Endothelial cell of umbilical vein (primary cell): ENCODE measurements around the gene GAB1. TPM values are rescaled to one million over a fixed set of nuclear protein-coding genes. Genes with fewer than 3 reads are reported as not detected.

ENCODE experiments used
- BruUV-seq: library from RNA; stranded (reverse); fragments of 400-500 nt; replicated peaks from 2 replicates; lab custom pipeline; 2021; lab: Mats Ljungman, UMichigan
- CTCF ChIA-PET: fragments of 300-600, 350-600 bp; sonication (Branson Sonifier 250); formaldehyde crosslinking; loops from one replicate; lab custom pipeline; 2021; ENCODE audit warnings: antibody characterized with exemption, inconsistent platforms; lab: Charles Lee
- POLR2A ChIA-PET: fragments of 300-600, 350-600 bp; sonication (Branson Sonifier 250); formaldehyde crosslinking; loops from one replicate; lab custom pipeline; 2021; ENCODE audit warnings: antibody characterized with exemption, inconsistent platforms; lab: Charles Lee
- DNase-seq: peaks from one replicate; pipeline ENCODE4 v3.0.0-alpha.2; 2011; ENCODE audit warnings: low read depth, low spot score
- FAIRE-seq: peaks from 2 replicates; lab custom pipeline; 2011; peaks lifted over from hg19 to GRCh38; lab: Jason Lieb, UNC
- H2AFZ ChIP-seq: 2 replicates; pipeline ENCODE4 v1.6.0; 2012; ENCODE audit warnings: low read depth, low read length, control low read depth, inconsistent platforms
- H3K27ac ChIP-seq: 2 replicates; pipeline ENCODE4 v1.5.1; 2011; ENCODE audit warnings: low read depth, mild to moderate bottlenecking, control low read depth, low read length, moderate library complexity; ENCODE audit not compliant: insufficient read depth
- H3K27me3 ChIP-seq, 2 experiments: 2 replicates each; pipeline versions ENCODE4 v1.6.0 to v1.6.1; 2011; ENCODE audit warnings: low read length in 2 of 2, mixed read lengths in 1 of 2; ENCODE audit not compliant: control insufficient read depth in 2 of 2, insufficient read depth in 2 of 2
- H3K36me3 ChIP-seq, 2 experiments: 2 replicates in 1 of 2; 3 replicates in 1 of 2; pipeline ENCODE4 v1.5.1; 2011; ENCODE audit warnings: low read length in 2 of 2, mild to moderate bottlenecking in 1 of 2, moderate library complexity in 1 of 2; ENCODE audit not compliant: control insufficient read depth in 2 of 2, insufficient read depth in 2 of 2; ENCODE audit errors: extremely low read depth in 1 of 2
- H3K4me1 ChIP-seq: 3 replicates; pipeline ENCODE4 v1.5.1; 2011; ENCODE audit warnings: mild to moderate bottlenecking, low read length; ENCODE audit not compliant: control insufficient read depth, insufficient read depth; ENCODE audit errors: extremely low read depth
- H3K4me2 ChIP-seq: 2 replicates; pipeline ENCODE4 v1.6.1; 2011; ENCODE audit warnings: low read length, control low read depth, mixed read lengths; ENCODE audit not compliant: insufficient read depth
- H3K4me3 ChIP-seq, 3 experiments: fragments of 200-600 bp in 1 of 3; sonication (generic), shearing (Covaris generic) in 1 of 3; replicated peaks in 1 of 3; 2 replicates each; pipeline ENCODE4 v1.5.1; 2011 to 2016; ENCODE audit warnings: control low read depth in 3 of 3, low read length in 3 of 3, mild to moderate bottlenecking in 2 of 3, inconsistent platforms in 1 of 3, low read depth in 1 of 3, moderate library complexity in 1 of 3; ENCODE audit not compliant: insufficient read depth in 1 of 3
- H3K79me2 ChIP-seq: 2 replicates; pipeline ENCODE4 v1.6.0; 2012; ENCODE audit warnings: low read length, inconsistent platforms; ENCODE audit not compliant: control insufficient read depth, insufficient read depth
- H3K9ac ChIP-seq: replicated peaks from 2 replicates; pipeline ENCODE3; 2011; ENCODE audit warnings: low read length, control low read depth; ENCODE audit not compliant: insufficient read depth; ENCODE audit errors: extremely low read depth
- H3K9me1 ChIP-seq: replicated peaks from 3 replicates; pipeline ENCODE4 v1.6.0; 2011; ENCODE audit warnings: mild to moderate bottlenecking, low read length; ENCODE audit not compliant: control insufficient read depth, insufficient read depth; ENCODE audit errors: extremely low read depth
- H3K9me3 ChIP-seq: replicated peaks from 2 replicates; pipeline ENCODE4 v1.5.1; 2012; ENCODE audit warnings: low read length, inconsistent platforms; ENCODE audit not compliant: control insufficient read depth, insufficient read depth
- H4K20me1 ChIP-seq: replicated peaks from 2 replicates; pipeline ENCODE3; 2011; ENCODE audit warnings: mild to moderate bottlenecking, low read length; ENCODE audit not compliant: control insufficient read depth, insufficient read depth; ENCODE audit errors: extremely low read depth
- EZH2 ChIP-seq: IDR thresholded peaks from 2 replicates; pipeline ENCODE4 v1.6.1; 2012; ENCODE audit warnings: borderline replicate concordance, low read depth, mild to moderate bottlenecking, moderate library complexity, low read length, inconsistent platforms; ENCODE audit not compliant: severe bottlenecking
- FOS ChIP-seq: IDR thresholded peaks from 2 replicates; pipeline ENCODE4 v1.6.1; 2011; ENCODE audit warnings: mild to moderate bottlenecking, low read length, moderate library complexity, borderline replicate concordance; ENCODE audit not compliant: insufficient read depth
- GATA2 ChIP-seq: IDR thresholded peaks from 2 replicates; pipeline ENCODE4 v1.7.0; 2011; ENCODE audit warnings: low read depth, mild to moderate bottlenecking, moderate library complexity, mixed read lengths, low read length; ENCODE audit not compliant: insufficient read length, insufficient read depth
- JUN ChIP-seq: IDR thresholded peaks from 2 replicates; pipeline ENCODE4 v1.6.1; 2011; ENCODE audit warnings: borderline replicate concordance, low read depth; ENCODE audit not compliant: insufficient read length, insufficient read depth
- MAX ChIP-seq: IDR thresholded peaks from 2 replicates; pipeline ENCODE4 v1.6.1; 2011; ENCODE audit not compliant: insufficient read depth, insufficient read length
- MYC ChIP-seq: IDR thresholded peaks from one replicate; pipeline ENCODE4 v1.6.1; 2011; ENCODE audit warnings: mild to moderate bottlenecking, low read depth, low read length
- POLR2A ChIP-seq: IDR thresholded peaks from 2 replicates; pipeline ENCODE4 v1.6.1; 2012; ENCODE audit warnings: low read depth, mild to moderate bottlenecking, control low read depth, low read length
- POLR2AphosphoS5 ChIP-seq: IDR thresholded peaks from 2 replicates; pipeline ENCODE4 v1.6.1; 2012; ENCODE audit warnings: low read depth, mild to moderate bottlenecking, control low read depth, low read length, moderate library complexity; ENCODE audit not compliant: insufficient read depth
- dilution Hi-C: fragments of 300-500 bp; cut with MboI; formaldehyde crosslinking; loops from one replicate; pipeline ENCODE4 v1.15.0; 2019; ENCODE audit warnings: low sequenced_read_pairs; ENCODE audit not compliant: extremely low pct_ligation_motif_present
- intact Hi-C: fragments of 100-400 bp; cut with micrococcal nuclease; formaldehyde crosslinking; loops from one replicate; pipeline ENCODE4 v1.10.0; 2022
- polyA plus RNA-seq, 4 experiments: library from polyadenylated mRNA; depleted of rRNA in 3 of 4; stranded (reverse) in 3 of 4; unstranded in 1 of 4; fragments of >200 nt; gene quantifications; 2 replicates each; pipeline versions ENCODE4 v1.2.1 to v1.2.3, GENCODE V29; 2011 to 2012; ENCODE audit warnings: missing spikeins in 1 of 4
- total RNA-seq: library from RNA; stranded (reverse); gene quantifications from 2 replicates; pipeline ENCODE4 v1.2.3, GENCODE V29; 2021
- TF ChIP-seq, protein P1 (sequence below), 2 donors: IDR thresholded peaks; 1 replicate in 1 of 2; 2 replicates in 1 of 2; pipeline ENCODE4 v1.5.1; 2011; ENCODE audit warnings: low read length in 2 of 2, mild to moderate bottlenecking in 2 of 2, moderate library complexity in 2 of 2, control low read depth in 1 of 2, inconsistent platforms in 1 of 2, low read depth in 1 of 2; ENCODE audit not compliant: insufficient read depth in 1 of 2; ENCODE audit errors: extremely low read depth in 1 of 2

GAB1 gene
- total and polyA plus RNA-seq, 2 donors (not counting 3 experiments of a cell fraction or from before 2014, with no cell fraction given), result 9.3 to 37.7 TPM

- Histone ChIP-seq H3K79me2 (no peaks in the 10 kb centered on the region), H3K4me3 (no peak overlapping the region), H3K4me1 (no peaks in the 10 kb centered on the region), H2AFZ (no peak overlapping the region), H3K9ac (no peak overlapping the region), H3K27me3 (peaks cover 4 to 5% of the 10 kb centered on the region in 2 experiments), H3K9me1 (no peaks in the 10 kb centered on the region), H3K27ac (no peak overlapping the region), H3K36me3 (no peaks in the 10 kb centered on the region), H3K4me2 (no peak overlapping the region), H4K20me1 (no peaks in the 10 kb centered on the region), H3K9me3 (no peaks in the 10 kb centered on the region)
- no peak for TF ChIP-seq FOS
- no peak for TF ChIP-seq GATA2
- TF ChIP-seq POLR2A, result no peak
- TF ChIP-seq EZH2, result no peak
- no peak for TF ChIP-seq MYC
- TF ChIP-seq, protein P1, sequence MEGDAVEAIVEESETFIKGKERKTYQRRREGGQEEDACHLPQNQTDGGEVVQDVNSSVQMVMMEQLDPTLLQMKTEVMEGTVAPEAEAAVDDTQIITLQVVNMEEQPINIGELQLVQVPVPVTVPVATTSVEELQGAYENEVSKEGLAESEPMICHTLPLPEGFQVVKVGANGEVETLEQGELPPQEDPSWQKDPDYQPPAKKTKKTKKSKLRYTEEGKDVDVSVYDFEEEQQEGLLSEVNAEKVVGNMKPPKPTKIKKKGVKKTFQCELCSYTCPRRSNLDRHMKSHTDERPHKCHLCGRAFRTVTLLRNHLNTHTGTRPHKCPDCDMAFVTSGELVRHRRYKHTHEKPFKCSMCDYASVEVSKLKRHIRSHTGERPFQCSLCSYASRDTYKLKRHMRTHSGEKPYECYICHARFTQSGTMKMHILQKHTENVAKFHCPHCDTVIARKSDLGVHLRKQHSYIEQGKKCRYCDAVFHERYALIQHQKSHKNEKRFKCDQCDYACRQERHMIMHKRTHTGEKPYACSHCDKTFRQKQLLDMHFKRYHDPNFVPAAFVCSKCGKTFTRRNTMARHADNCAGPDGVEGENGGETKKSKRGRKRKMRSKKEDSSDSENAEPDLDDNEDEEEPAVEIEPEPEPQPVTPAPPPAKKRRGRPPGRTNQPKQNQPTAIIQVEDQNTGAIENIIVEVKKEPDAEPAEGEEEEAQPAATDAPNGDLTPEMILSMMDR (IDR thresholded peaks at IDR 0.05; ENCODE audit: extremely low read depth in 1 of 2, insufficient read depth in 1 of 2, low read depth in 1 of 2, low read length in 2 of 2), result no peak
- TF ChIP-seq MAX, result no peak
- no peak for TF ChIP-seq JUN
- TF ChIP-seq POLR2AphosphoS5, result no peak
- dilution Hi-C loops, result no loop called here
- no TSS peak for BruUV-seq
- DNase-seq, result no peak
- FAIRE-seq, result no peak
- intact Hi-C loops, result no loop called here
- ChIA-PET POLR2A (no interaction called here), CTCF (no interaction called here)
Measured at GRCh38 chr4:143320113-143320512, 16.6 kb upstream of the GAB1 start.
